Measurements from ENCODE around the gene UBALD1.

- TF ChIP-seq, protein P1, sequence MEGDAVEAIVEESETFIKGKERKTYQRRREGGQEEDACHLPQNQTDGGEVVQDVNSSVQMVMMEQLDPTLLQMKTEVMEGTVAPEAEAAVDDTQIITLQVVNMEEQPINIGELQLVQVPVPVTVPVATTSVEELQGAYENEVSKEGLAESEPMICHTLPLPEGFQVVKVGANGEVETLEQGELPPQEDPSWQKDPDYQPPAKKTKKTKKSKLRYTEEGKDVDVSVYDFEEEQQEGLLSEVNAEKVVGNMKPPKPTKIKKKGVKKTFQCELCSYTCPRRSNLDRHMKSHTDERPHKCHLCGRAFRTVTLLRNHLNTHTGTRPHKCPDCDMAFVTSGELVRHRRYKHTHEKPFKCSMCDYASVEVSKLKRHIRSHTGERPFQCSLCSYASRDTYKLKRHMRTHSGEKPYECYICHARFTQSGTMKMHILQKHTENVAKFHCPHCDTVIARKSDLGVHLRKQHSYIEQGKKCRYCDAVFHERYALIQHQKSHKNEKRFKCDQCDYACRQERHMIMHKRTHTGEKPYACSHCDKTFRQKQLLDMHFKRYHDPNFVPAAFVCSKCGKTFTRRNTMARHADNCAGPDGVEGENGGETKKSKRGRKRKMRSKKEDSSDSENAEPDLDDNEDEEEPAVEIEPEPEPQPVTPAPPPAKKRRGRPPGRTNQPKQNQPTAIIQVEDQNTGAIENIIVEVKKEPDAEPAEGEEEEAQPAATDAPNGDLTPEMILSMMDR (IDR thresholded peaks at IDR 0.05), result no peak
- TF ChIP-seq POLR2A (IDR thresholded peaks at IDR 0.05), result no peak
These were observed 20.0 kb downstream of the UBALD1 start for GRCh38 chr16:4594433-4595410.
